AG10803 (cell line): Measurements from ENCODE around the gene KMT2E.

Experiments
- DNase-seq: peaks from one replicate; pipeline ENCODE4 v3.0.0; 2010; ENCODE audit warnings: low read depth
- H3K4me3 ChIP-seq: 2 replicates; pipeline ENCODE4 v1.5.1; 2011; ENCODE audit warnings: mild to moderate bottlenecking, low read length, control low read depth
- TF ChIP-seq, protein P1 (sequence below): conservative IDR thresholded peaks from 2 replicates; pipeline ENCODE4 v1.5.1; 2011; ENCODE audit warnings: mild to moderate bottlenecking, low read length, control low read depth, inconsistent platforms

The KMT2E gene

GRCh38 chr7:105157278-105157677 is 143.3 kb downstream of the KMT2E start:
- DNase-seq: no peak
- TF ChIP-seq, protein P1, sequence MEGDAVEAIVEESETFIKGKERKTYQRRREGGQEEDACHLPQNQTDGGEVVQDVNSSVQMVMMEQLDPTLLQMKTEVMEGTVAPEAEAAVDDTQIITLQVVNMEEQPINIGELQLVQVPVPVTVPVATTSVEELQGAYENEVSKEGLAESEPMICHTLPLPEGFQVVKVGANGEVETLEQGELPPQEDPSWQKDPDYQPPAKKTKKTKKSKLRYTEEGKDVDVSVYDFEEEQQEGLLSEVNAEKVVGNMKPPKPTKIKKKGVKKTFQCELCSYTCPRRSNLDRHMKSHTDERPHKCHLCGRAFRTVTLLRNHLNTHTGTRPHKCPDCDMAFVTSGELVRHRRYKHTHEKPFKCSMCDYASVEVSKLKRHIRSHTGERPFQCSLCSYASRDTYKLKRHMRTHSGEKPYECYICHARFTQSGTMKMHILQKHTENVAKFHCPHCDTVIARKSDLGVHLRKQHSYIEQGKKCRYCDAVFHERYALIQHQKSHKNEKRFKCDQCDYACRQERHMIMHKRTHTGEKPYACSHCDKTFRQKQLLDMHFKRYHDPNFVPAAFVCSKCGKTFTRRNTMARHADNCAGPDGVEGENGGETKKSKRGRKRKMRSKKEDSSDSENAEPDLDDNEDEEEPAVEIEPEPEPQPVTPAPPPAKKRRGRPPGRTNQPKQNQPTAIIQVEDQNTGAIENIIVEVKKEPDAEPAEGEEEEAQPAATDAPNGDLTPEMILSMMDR: no peak
- no peak overlapping the region for H3K4me3 ChIP-seq

- TF ChIP-seq, protein P1: no peak
- H3K4me3 ChIP-seq: no peak overlapping the region
- DNase-seq: no peak
Measured at GRCh38 chr7:105161366-105161765, 147.4 kb downstream of the KMT2E start.
